ENCODE results near the gene WFIKKN1.

WFIKKN1 gene

DNA sequence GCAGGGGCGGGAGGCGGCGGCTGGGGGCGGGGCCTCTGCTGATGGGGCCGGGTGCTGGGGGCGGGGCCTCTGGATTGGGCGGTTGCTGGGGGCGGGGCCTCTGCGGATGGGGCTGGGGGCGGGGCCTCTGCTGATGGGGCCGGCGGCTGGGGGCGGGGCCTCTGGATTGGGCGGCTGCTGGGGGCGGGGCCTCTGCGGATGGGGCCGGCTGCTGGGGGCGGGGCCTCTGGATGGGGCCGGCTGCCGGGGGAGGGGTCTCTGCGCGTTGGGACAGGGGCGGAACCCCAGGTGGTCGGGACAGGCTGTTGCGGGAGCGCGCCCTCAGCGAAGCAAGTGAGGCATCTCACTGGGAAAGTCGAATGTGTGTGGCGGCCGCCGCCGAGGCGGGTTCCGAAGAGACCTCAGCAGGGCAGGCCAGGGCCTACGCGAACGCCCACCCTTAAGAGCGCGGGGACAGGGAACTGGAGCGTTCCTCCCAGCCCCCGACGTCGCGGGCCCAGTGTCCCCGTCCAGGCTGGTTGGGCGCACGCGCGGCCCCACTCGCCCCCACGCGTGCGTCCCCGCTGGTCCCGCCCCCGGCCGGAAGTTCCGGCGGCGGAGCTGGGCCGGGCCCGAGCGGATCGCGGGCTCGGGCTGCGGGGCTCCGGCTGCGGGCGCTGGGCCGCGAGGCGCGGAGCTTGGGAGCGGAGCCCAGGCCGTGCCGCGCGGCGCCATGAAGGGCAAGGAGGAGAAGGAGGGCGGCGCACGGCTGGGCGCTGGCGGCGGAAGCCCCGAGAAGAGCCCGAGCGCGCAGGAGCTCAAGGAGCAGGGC lies 49.2 kb downstream of the WFIKKN1 start, which contains the start of gene STUB1 (continued):
- peak; percentile 79 for TF ChIP-seq ZBTB8A (tag by site-specific recombination; IDR thresholded peaks at IDR 0.05)
- TF ChIP-seq ZNF341 (tag by site-specific recombination; IDR thresholded peaks at IDR 0.05; ENCODE audit: low read depth): peak; percentile 97
- no peak for TF ChIP-seq ZNF416 (tag by site-specific recombination; IDR thresholded peaks at IDR 0.05)
- TF ChIP-seq ZBTB20 (tag by site-specific recombination; IDR thresholded peaks at IDR 0.05): no peak; the same call in 1 of the 2 replicates
- TF ChIP-seq ZNF768 (tag by site-specific recombination; IDR thresholded peaks at IDR 0.05): no peak
- peak; percentile 89 for TF ChIP-seq ZFHX2 (tag by site-specific recombination; conservative IDR thresholded peaks at IDR 0.05)
- 0 out of 2 replicates have a peak, but pooled peaks have one; percentile 36 for TF ChIP-seq ZBTB48 (tag by site-specific recombination; IDR thresholded peaks at IDR 0.05)
- TF ChIP-seq ZNF830 (tag by site-specific recombination; IDR thresholded peaks at IDR 0.05; ENCODE audit: low read depth): no peak
- peak; percentile 71; the same call in 1 of the 2 replicates for TF ChIP-seq ZNF324 (tag by site-specific recombination; IDR thresholded peaks at IDR 0.05)
- no peak for TF ChIP-seq SCRT1 (tag by site-specific recombination; IDR thresholded peaks at IDR 0.05; ENCODE audit: borderline replicate concordance)
- TF ChIP-seq ZNF10 (tag by site-specific recombination; IDR thresholded peaks at IDR 0.05): no peak
- TF ChIP-seq ZNF747 (tag by site-specific recombination; IDR thresholded peaks at IDR 0.05): no peak
- no peak; the same call in 1 of the 2 replicates for TF ChIP-seq ZBTB1 (tag by site-specific recombination; IDR thresholded peaks at IDR 0.05)
- TF ChIP-seq WT1 (tag by site-specific recombination; IDR thresholded peaks at IDR 0.05): peak; percentile 19; the same call in 1 of the 2 replicates
- TF ChIP-seq, protein P1, sequence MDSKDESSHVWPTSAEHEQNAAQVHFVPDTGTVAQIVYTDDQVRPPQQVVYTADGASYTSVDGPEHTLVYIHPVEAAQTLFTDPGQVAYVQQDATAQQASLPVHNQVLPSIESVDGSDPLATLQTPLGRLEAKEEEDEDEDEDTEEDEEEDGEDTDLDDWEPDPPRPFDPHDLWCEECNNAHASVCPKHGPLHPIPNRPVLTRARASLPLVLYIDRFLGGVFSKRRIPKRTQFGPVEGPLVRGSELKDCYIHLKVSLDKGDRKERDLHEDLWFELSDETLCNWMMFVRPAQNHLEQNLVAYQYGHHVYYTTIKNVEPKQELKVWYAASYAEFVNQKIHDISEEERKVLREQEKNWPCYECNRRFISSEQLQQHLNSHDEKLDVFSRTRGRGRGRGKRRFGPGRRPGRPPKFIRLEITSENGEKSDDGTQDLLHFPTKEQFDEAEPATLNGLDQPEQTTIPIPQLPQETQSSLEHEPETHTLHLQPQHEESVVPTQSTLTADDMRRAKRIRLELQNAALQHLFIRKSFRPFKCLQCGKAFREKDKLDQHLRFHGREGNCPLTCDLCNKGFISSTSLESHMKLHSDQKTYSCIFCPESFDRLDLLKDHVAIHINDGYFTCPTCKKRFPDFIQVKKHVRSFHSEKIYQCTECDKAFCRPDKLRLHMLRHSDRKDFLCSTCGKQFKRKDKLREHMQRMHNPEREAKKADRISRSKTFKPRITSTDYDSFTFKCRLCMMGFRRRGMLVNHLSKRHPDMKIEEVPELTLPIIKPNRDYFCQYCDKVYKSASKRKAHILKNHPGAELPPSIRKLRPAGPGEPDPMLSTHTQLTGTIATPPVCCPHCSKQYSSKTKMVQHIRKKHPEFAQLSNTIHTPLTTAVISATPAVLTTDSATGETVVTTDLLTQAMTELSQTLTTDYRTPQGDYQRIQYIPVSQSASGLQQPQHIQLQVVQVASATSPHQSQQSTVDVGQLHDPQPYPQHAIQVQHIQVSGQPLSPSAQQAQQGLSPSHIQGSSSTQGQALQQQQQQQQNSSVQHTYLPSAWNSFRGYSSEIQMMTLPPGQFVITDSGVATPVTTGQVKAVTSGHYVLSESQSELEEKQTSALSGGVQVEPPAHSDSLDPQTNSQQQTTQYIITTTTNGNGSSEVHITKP (tag by site-specific recombination; IDR thresholded peaks at IDR 0.05): peak; percentile 96
- peak; percentile 55; the same call in 1 of the 2 replicates for TF ChIP-seq ZNF76 (tag by site-specific recombination; IDR thresholded peaks at IDR 0.05; ENCODE audit: borderline replicate concordance, low read depth)
- no peak for TF ChIP-seq ZNF791 (tag by site-specific recombination; IDR thresholded peaks at IDR 0.05)
- TF ChIP-seq, protein P2, sequence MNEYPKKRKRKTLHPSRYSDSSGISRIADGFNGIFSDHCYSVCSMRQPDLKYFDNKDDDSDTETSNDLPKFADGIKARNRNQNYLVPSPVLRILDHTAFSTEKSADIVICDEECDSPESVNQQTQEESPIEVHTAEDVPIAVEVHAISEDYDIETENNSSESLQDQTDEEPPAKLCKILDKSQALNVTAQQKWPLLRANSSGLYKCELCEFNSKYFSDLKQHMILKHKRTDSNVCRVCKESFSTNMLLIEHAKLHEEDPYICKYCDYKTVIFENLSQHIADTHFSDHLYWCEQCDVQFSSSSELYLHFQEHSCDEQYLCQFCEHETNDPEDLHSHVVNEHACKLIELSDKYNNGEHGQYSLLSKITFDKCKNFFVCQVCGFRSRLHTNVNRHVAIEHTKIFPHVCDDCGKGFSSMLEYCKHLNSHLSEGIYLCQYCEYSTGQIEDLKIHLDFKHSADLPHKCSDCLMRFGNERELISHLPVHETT (tag by site-specific recombination; IDR thresholded peaks at IDR 0.05): no peak
- TF ChIP-seq ZSCAN30 (tag by site-specific recombination; IDR thresholded peaks at IDR 0.05): no peak
- TF ChIP-seq ZNF501 (tag by site-specific recombination; IDR thresholded peaks at IDR 0.05): 0 out of 2 replicates have a peak, but pooled peaks have one; percentile 11
- peak; percentile 49 for TF ChIP-seq ZXDB (tag by site-specific recombination; IDR thresholded peaks at IDR 0.05)
- TF ChIP-seq, protein P3, sequence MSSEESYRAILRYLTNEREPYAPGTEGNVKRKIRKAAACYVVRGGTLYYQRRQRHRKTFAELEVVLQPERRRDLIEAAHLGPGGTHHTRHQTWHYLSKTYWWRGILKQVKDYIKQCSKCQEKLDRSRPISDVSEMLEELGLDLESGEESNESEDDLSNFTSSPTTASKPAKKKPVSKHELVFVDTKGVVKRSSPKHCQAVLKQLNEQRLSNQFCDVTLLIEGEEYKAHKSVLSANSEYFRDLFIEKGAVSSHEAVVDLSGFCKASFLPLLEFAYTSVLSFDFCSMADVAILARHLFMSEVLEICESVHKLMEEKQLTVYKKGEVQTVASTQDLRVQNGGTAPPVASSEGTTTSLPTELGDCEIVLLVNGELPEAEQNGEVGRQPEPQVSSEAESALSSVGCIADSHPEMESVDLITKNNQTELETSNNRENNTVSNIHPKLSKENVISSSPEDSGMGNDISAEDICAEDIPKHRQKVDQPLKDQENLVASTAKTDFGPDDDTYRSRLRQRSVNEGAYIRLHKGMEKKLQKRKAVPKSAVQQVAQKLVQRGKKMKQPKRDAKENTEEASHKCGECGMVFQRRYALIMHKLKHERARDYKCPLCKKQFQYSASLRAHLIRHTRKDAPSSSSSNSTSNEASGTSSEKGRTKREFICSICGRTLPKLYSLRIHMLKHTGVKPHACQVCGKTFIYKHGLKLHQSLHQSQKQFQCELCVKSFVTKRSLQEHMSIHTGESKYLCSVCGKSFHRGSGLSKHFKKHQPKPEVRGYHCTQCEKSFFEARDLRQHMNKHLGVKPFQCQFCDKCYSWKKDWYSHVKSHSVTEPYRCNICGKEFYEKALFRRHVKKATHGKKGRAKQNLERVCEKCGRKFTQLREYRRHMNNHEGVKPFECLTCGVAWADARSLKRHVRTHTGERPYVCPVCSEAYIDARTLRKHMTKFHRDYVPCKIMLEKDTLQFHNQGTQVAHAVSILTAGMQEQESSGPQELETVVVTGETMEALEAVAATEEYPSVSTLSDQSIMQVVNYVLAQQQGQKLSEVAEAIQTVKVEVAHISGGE (tag by site-specific recombination; conservative IDR thresholded peaks at IDR 0.05; ENCODE audit: low read depth): peak; percentile 69
- TF ChIP-seq ZSCAN16 (tag by site-specific recombination; IDR thresholded peaks at IDR 0.05): no peak
- peak; percentile 56; the same call in 1 of the 2 replicates for TF ChIP-seq ZNF660 (tag by site-specific recombination; IDR thresholded peaks at IDR 0.05)
- no peak for TF ChIP-seq ZNF266 (tag by site-specific recombination; IDR thresholded peaks at IDR 0.05; ENCODE audit: low read depth)
- peak; percentile 93 for TF ChIP-seq ZNF561 (tag by site-specific recombination; IDR thresholded peaks at IDR 0.05; ENCODE audit: borderline replicate concordance)
- TF ChIP-seq, protein P4, sequence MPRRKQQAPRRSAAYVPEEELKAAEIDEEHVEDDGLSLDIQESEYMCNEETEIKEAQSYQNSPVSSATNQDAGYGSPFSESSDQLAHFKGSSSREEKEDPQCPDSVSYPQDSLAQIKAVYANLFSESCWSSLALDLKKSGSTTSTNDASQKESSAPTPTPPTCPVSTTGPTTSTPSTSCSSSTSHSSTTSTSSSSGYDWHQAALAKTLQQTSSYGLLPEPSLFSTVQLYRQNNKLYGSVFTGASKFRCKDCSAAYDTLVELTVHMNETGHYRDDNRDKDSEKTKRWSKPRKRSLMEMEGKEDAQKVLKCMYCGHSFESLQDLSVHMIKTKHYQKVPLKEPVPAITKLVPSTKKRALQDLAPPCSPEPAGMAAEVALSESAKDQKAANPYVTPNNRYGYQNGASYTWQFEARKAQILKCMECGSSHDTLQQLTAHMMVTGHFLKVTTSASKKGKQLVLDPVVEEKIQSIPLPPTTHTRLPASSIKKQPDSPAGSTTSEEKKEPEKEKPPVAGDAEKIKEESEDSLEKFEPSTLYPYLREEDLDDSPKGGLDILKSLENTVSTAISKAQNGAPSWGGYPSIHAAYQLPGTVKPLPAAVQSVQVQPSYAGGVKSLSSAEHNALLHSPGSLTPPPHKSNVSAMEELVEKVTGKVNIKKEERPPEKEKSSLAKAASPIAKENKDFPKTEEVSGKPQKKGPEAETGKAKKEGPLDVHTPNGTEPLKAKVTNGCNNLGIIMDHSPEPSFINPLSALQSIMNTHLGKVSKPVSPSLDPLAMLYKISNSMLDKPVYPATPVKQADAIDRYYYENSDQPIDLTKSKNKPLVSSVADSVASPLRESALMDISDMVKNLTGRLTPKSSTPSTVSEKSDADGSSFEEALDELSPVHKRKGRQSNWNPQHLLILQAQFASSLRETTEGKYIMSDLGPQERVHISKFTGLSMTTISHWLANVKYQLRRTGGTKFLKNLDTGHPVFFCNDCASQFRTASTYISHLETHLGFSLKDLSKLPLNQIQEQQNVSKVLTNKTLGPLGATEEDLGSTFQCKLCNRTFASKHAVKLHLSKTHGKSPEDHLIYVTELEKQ (tag by site-specific recombination; IDR thresholded peaks at IDR 0.05; ENCODE audit: borderline replicate concordance): no peak
- no peak for TF ChIP-seq ZNF16 (tag by site-specific recombination; IDR thresholded peaks at IDR 0.05; ENCODE audit: low read depth)

All from HEK293 (cell line).